ENCODE data around the gene MPZL2. TPM values are rescaled to one million over a fixed set of nuclear protein-coding genes. Genes with fewer than 3 reads are reported as not detected.

MPZL2 gene
- total RNA-seq, 6 donors from 2014 or later = 51.6 to 146 (median 110) TPM

DNA sequence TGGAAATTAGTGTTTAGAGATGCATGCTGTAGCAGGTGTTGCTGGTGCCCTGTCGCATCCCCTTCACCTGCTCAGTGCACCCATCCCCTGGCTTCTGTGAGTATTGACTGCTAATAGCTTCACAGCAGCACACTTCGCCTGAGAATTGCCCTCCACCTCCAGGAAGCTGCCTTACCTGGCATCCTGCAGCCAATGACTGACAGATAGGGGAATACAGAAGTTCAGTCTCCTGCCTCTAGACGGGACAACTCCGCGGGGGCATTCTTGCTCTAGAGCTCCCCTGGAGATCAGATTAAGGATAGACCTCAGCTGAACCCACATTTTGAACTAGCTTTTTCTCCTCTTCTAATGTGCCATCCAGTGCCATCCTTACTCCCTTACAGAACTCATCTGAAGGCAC is 31.1 kb upstream of the MPZL2 start:
- no peaks in the 10 kb centered on the region for H3K9me3 ChIP-seq
- WGBS, 2 donors = 78 to 79% methylated on average over 5 of the region's 5 CpGs
- DNase-seq (no peak), ATAC-seq (ENCODE audit: low FRiP score in 2 of 2) (no peak)
- H3K36me3 ChIP-seq = no peaks in the 10 kb centered on the region
- H3K4me3 ChIP-seq = no peak overlapping the region
- H3K27me3 ChIP-seq = no peaks in the 10 kb centered on the region
- no peak overlapping the region for H3K27ac ChIP-seq
- TF ChIP-seq, protein P1, sequence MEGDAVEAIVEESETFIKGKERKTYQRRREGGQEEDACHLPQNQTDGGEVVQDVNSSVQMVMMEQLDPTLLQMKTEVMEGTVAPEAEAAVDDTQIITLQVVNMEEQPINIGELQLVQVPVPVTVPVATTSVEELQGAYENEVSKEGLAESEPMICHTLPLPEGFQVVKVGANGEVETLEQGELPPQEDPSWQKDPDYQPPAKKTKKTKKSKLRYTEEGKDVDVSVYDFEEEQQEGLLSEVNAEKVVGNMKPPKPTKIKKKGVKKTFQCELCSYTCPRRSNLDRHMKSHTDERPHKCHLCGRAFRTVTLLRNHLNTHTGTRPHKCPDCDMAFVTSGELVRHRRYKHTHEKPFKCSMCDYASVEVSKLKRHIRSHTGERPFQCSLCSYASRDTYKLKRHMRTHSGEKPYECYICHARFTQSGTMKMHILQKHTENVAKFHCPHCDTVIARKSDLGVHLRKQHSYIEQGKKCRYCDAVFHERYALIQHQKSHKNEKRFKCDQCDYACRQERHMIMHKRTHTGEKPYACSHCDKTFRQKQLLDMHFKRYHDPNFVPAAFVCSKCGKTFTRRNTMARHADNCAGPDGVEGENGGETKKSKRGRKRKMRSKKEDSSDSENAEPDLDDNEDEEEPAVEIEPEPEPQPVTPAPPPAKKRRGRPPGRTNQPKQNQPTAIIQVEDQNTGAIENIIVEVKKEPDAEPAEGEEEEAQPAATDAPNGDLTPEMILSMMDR (IDR thresholded peaks at IDR 0.05) = no peak
- TF ChIP-seq POLR2A (IDR thresholded peaks at IDR 0.05) = no peak
- H3K4me1 ChIP-seq = no peaks in the 10 kb centered on the region

DNA sequence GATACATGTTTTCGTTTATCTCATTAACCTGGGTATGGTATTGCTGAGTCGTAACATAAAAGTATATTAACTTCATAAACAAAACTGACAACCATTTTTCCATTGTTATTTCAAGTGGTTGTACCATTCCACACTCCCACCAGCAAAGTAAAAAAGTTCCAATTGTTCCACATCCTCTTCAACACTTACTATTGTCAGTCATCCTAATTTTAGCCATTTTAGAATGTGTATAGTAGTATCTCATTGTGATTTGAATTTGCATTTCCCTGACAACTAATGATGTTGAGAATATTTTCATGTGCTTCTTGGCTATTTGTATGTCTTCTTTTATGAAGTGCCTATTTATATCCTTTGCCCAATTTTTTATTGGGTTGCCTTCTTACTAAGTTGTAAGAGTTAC is 30.0 kb upstream of the MPZL2 start:
- 90 to 93% methylated on average over 2 of the region's 2 CpGs for WGBS, 2 donors
- DNase-seq (no peak), ATAC-seq (ENCODE audit: low FRiP score in 2 of 2) (no peak)
- Histone ChIP-seq H3K4me3 (no peak overlapping the region), H3K27ac (no peak overlapping the region), H3K27me3 (no peaks in the 10 kb centered on the region), H3K9me3 (no peaks in the 10 kb centered on the region), H3K36me3 (no peaks in the 10 kb centered on the region), H3K4me1 (no peaks in the 10 kb centered on the region)
- TF ChIP-seq, protein P1 (IDR thresholded peaks at IDR 0.05) = no peak
- TF ChIP-seq POLR2AphosphoS5 (IDR thresholded peaks at IDR 0.05) = no peak
- no peak for TF ChIP-seq POLR2A (IDR thresholded peaks at IDR 0.05)
- TF ChIP-seq EP300 (IDR thresholded peaks at IDR 0.05) = no peak

DNA sequence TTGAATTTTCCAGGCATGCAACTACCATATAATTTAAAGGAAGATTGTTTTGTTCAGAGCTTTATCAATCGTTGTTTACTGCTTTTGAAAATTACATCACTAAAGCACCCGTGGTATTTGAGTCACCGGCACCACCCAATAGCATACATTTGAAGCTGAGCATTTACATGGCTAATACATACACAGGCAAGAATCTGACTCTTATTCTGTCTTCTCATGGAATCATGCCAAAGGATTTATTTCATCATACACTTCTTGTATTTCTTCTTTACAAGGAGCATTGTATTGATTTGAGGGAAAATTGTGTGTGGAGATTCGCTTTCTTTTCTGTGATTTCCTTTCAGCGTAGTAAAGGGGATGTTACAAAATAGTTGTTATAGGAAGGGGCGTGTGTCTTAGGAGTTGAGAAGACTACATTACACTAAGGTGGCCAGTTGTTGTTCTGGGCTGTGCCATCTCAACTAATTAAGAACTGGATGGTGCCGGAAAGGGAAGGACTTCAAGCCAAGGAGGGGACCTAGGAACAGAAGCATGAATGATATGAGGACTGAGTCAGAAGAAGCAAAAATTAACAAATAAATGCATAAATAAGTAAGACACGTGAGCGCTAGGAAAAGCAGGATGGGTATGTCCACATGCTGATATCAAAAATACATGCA is 27.5 kb upstream of the MPZL2 start:
- 53 to 67% methylated on average over 9 of the region's 9 CpGs for WGBS, 2 donors
- no peak for TF ChIP-seq EP300 (IDR thresholded peaks at IDR 0.05)
- TF ChIP-seq, protein P1 (IDR thresholded peaks at IDR 0.05) = no peak
- no peak for TF ChIP-seq POLR2A (IDR thresholded peaks at IDR 0.05)
- no peak for TF ChIP-seq POLR2AphosphoS5 (IDR thresholded peaks at IDR 0.05)
- H3K4me3 ChIP-seq = no peak overlapping the region
- no peaks in the 10 kb centered on the region for H3K9me3 ChIP-seq
- no peaks in the 10 kb centered on the region for H3K36me3 ChIP-seq
- H3K4me1 ChIP-seq = no peaks in the 10 kb centered on the region
- no peak overlapping the region for H3K27ac ChIP-seq
- DNase-seq = no peak
- H3K27me3 ChIP-seq = no peaks in the 10 kb centered on the region
- ATAC-seq (ENCODE audit: low FRiP score in 2 of 2) = peak in 1 of 2 donors; percentile 48

DNA sequence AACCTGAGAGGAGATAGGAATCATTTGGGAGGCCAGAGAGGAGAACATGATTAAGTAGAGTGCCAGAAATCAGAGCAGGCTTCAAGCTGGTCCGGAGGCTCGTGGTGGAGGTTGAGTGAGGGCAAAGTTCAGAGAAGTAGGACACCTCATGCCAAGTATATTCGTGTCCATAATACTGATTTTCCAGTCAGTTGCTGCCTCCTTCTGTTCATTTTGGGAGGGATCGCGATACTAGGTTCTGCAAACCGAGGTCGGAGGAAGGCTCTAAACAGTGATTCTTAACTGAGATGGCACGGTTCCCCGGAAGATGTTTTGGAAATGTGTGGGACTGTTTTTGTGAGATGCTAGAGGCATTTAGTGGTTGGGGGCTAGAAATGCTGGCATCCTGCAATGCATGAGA is 26.8 kb upstream of the MPZL2 start:
- Histone ChIP-seq H3K27ac (no peak overlapping the region), H3K27me3 (no peaks in the 10 kb centered on the region), H3K36me3 (no peaks in the 10 kb centered on the region), H3K9me3 (no peaks in the 10 kb centered on the region), H3K4me1 (no peaks in the 10 kb centered on the region), H3K4me3 (no peak overlapping the region)
- whole genome bisulfite sequencing, 2 donors = 3 to 13% methylated on average over 8 to 9 of the region's 9 CpGs
- TF ChIP-seq, protein P1 (IDR thresholded peaks at IDR 0.05) = peak; percentile 41 to 76 (median 58)
- no peak for TF ChIP-seq POLR2A (IDR thresholded peaks at IDR 0.05)
- TF ChIP-seq POLR2AphosphoS5 (IDR thresholded peaks at IDR 0.05) = no peak
- TF ChIP-seq EP300 (IDR thresholded peaks at IDR 0.05) = no peak
- ATAC-seq (ENCODE audit: low FRiP score in 2 of 2) (peak; percentile 81 to 88), DNase-seq (peak in 1 of 2 donors; percentile 51)

DNA sequence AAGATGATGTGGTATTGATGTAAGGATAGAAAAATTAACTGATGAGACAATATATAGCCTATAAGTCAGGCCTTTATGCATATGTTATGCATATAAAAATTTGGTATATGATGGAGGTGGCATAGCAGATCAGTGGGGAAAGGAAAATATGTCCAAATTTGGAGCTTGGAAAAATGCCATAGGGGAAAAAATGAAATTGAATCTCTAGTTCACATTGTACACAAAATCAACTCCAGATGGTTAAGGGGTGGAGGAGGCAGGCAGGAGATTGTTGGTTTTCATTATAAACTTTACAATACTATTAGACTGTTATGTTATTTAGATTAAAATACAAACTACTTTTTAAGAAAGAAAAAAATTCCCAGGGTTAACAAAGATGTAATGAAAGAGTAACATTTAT is 25.3 kb upstream of the MPZL2 start:
- Histone ChIP-seq H3K27me3 (no peaks in the 10 kb centered on the region), H3K36me3 (no peaks in the 10 kb centered on the region), H3K4me1 (no peaks in the 10 kb centered on the region), H3K27ac (no peak overlapping the region), H3K9me3 (no peaks in the 10 kb centered on the region), H3K4me3 (no peak overlapping the region)
- no peak for DNase-seq
- ATAC-seq (ENCODE audit: low FRiP score in 2 of 2) = no peak
- TF ChIP-seq POLR2AphosphoS5 (IDR thresholded peaks at IDR 0.05) = no peak
- TF ChIP-seq, protein P1 (IDR thresholded peaks at IDR 0.05) = no peak
- TF ChIP-seq POLR2A (IDR thresholded peaks at IDR 0.05) = no peak
- TF ChIP-seq EP300 (IDR thresholded peaks at IDR 0.05) = no peak
